Neuronal stem cell (in vitro differentiated cells): ENCODE results near the gene ZKSCAN4.

Experiments used
- DNase-seq: peaks from one replicate; pipeline ENCODE4 v3.0.0-alpha.2; 2013; ENCODE audit warnings: low spot score
- H2AFZ ChIP-seq: one replicate; pipeline ENCODE4 v1.6.1; 2013; ENCODE audit warnings: mild to moderate bottlenecking, low read length, inconsistent platforms
- H2AK5ac ChIP-seq: 2 replicates; pipeline ENCODE4 v1.6.1; 2013; ENCODE audit warnings: low read depth, mild to moderate bottlenecking, inconsistent platforms, low read length, moderate library complexity, mixed read lengths
- H2BK120ac ChIP-seq: 2 replicates; pipeline ENCODE4 v1.6.1; 2013; ENCODE audit warnings: low read depth, mild to moderate bottlenecking, inconsistent platforms, low read length, moderate library complexity, mixed read lengths
- H2BK12ac ChIP-seq: one replicate; pipeline ENCODE4 v1.6.1; 2013; ENCODE audit warnings: low read length, inconsistent platforms
- H2BK15ac ChIP-seq: 2 replicates; pipeline ENCODE4 v1.6.1; 2013; ENCODE audit warnings: mild to moderate bottlenecking, low read length, inconsistent platforms, mixed read lengths
- H2BK5ac ChIP-seq: one replicate; pipeline ENCODE4 v1.6.1; 2013; ENCODE audit warnings: inconsistent platforms, mild to moderate bottlenecking, low read length, moderate library complexity
- H3K14ac ChIP-seq: one replicate; pipeline ENCODE4 v1.6.1; 2013; ENCODE audit warnings: low read length, inconsistent platforms
- H3K18ac ChIP-seq: 2 replicates; pipeline ENCODE4 v1.6.1; 2013; ENCODE audit warnings: low read length, inconsistent platforms
- H3K23ac ChIP-seq: 2 replicates; pipeline ENCODE4 v1.6.1; 2013; ENCODE audit warnings: low read depth, mild to moderate bottlenecking, mixed read lengths, low read length, inconsistent platforms; ENCODE audit not compliant: poor library complexity
- H3K27ac ChIP-seq: replicated peaks from 3 replicates; pipeline ENCODE4 v1.5.1; 2013; ENCODE audit warnings: low read length, inconsistent platforms
- H3K27me3 ChIP-seq, 3 experiments: 2 replicates each; pipeline ENCODE4 v1.6.1; 2013; ENCODE audit warnings: low read length in 3 of 3, mild to moderate bottlenecking in 2 of 3, inconsistent platforms in 1 of 3, low read depth in 1 of 3, mixed read lengths in 1 of 3, moderate library complexity in 1 of 3; ENCODE audit not compliant: control insufficient read depth in 3 of 3, insufficient read depth in 3 of 3
- H3K36me3 ChIP-seq, 2 donors: replicated peaks in 1 of 2; 2 replicates each; pipeline ENCODE4 v1.6.1; 2013; ENCODE audit warnings: low read length in 2 of 2; ENCODE audit not compliant: control insufficient read depth in 2 of 2, insufficient read depth in 2 of 2
- H3K4ac ChIP-seq: 2 replicates; pipeline ENCODE4 v1.6.1; 2013; ENCODE audit warnings: inconsistent platforms, mild to moderate bottlenecking, low read length, moderate library complexity
- H3K4me1 ChIP-seq, 2 donors: 1 replicate in 1 of 2; 2 replicates in 1 of 2; pipeline ENCODE4 v1.6.1; 2013; ENCODE audit warnings: low read length in 2 of 2, low read depth in 1 of 2; ENCODE audit not compliant: control insufficient read depth in 2 of 2, insufficient read depth in 1 of 2
- H3K4me2 ChIP-seq: one replicate; pipeline ENCODE4 v1.6.1; 2013; ENCODE audit warnings: mild to moderate bottlenecking, low read length, inconsistent platforms; ENCODE audit not compliant: insufficient read depth, poor library complexity, severe bottlenecking
- H3K4me3 ChIP-seq, 2 donors: 2 replicates each; pipeline ENCODE4 v1.5.1; 2013; ENCODE audit warnings: low read length in 2 of 2, mild to moderate bottlenecking in 2 of 2, inconsistent platforms in 1 of 2, moderate library complexity in 1 of 2
- H3K79me1 ChIP-seq: one replicate; pipeline ENCODE4 v1.6.1; 2013; ENCODE audit warnings: low read depth, mild to moderate bottlenecking, inconsistent platforms, low read length, moderate library complexity
- H3K9ac ChIP-seq: one replicate; pipeline ENCODE4 v1.6.1; 2013; ENCODE audit warnings: mild to moderate bottlenecking, low read depth, low read length, inconsistent platforms; ENCODE audit not compliant: poor library complexity
- H3K9me3 ChIP-seq, 2 donors: replicated peaks in 1 of 2; 2 replicates each; pipeline versions ENCODE3 to v1.6.1; 2013; ENCODE audit warnings: low read length in 2 of 2, mild to moderate bottlenecking in 2 of 2, inconsistent platforms in 1 of 2, low read depth in 1 of 2, mixed read lengths in 1 of 2, moderate library complexity in 1 of 2; ENCODE audit not compliant: control insufficient read depth in 2 of 2, insufficient read depth in 1 of 2
- H4K8ac ChIP-seq: one replicate; pipeline ENCODE4 v1.6.1; 2013; ENCODE audit warnings: low read depth, mild to moderate bottlenecking, inconsistent platforms, low read length, moderate library complexity
- H4K91ac ChIP-seq: one replicate; pipeline ENCODE4 v1.6.1; 2013; ENCODE audit warnings: low read length, low read depth, mild to moderate bottlenecking, inconsistent platforms; ENCODE audit not compliant: poor library complexity
- WGBS, 2 donors: extraction: QIAGEN DNeasy Blood & Tissue Kit; methylation state at CpG; one replicate each; pipeline ENCODE4 v1.1.7; 2013; ENCODE audit warnings: missing lambda C conversion rate in 2 of 2, mixed read lengths in 1 of 2; ENCODE audit not compliant: insufficient read length in 2 of 2, insufficient replicate concordance in 1 of 2; ENCODE audit errors: extremely low coverage in 2 of 2; 5-methylcytosine and 5-hydroxymethylcytosine counted together

The ZKSCAN4 gene

DNA sequence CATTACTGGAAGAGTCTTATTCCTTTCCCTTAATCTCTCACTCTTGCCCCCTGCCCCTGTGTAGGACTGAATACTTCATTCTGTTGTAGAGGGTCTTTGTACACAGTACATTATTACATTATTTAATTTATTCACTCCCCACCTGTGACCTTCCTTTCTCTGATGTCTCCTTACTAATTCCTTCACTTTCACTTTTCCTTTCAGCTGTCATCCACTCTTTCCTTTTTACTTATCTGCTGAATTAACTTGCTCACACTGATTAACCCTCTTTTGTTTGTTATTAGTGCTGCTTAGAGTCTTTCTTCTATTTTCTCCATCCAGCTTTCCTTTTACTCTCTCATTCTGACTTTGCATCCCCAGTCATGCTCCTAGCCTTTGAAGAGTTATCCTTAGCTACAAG, 22.8 kb upstream of the ZKSCAN4 start:
- H3K79me1 ChIP-seq, result no peaks in the 10 kb centered on the region
- H3K9me3 ChIP-seq, result no peaks in the 10 kb centered on the region
- no peak overlapping the region for H4K8ac ChIP-seq
- peaks cover 15 to 72% of the 10 kb centered on the region in 2 donors for H3K36me3 ChIP-seq
- no peak overlapping the region for H2AFZ ChIP-seq
- no peak overlapping the region for H4K91ac ChIP-seq
- H3K4ac ChIP-seq, result no peak overlapping the region
- no peak overlapping the region for H3K4me3 ChIP-seq
- H3K4me1 ChIP-seq, result no peaks in the 10 kb centered on the region
- no peaks in the 10 kb centered on the region for H3K27me3 ChIP-seq
- H3K9ac ChIP-seq, result no peak overlapping the region
- no peak overlapping the region for H2BK5ac ChIP-seq
- H3K27ac ChIP-seq, result no peak overlapping the region
- H3K18ac ChIP-seq, result no peak overlapping the region
- H2BK120ac ChIP-seq, result no peak overlapping the region
- H3K23ac ChIP-seq, result no peak overlapping the region
- H2BK15ac ChIP-seq, result no peak overlapping the region
- no peak for DNase-seq
- H2BK12ac ChIP-seq, result no peak overlapping the region
- no peak overlapping the region for H2AK5ac ChIP-seq
- H3K14ac ChIP-seq, result no peak overlapping the region
- no peak overlapping the region for H3K4me2 ChIP-seq

- no peak overlapping the region for H3K9ac ChIP-seq
- no peak overlapping the region for H4K91ac ChIP-seq
- no peak overlapping the region for H3K18ac ChIP-seq
- H2BK5ac ChIP-seq, result no peak overlapping the region
- H3K36me3 ChIP-seq, result peaks cover 9 to 33% of the 10 kb centered on the region in 2 donors
- H3K27ac ChIP-seq, result no peak overlapping the region
- H3K23ac ChIP-seq, result no peak overlapping the region
- H4K8ac ChIP-seq, result no peak overlapping the region
- H2BK15ac ChIP-seq, result no peak overlapping the region
- H3K4me1 ChIP-seq, result peaks cover 0 to 2% of the 10 kb centered on the region in 2 donors
- H3K4me3 ChIP-seq, result no peak overlapping the region
- no peak overlapping the region for H2AK5ac ChIP-seq
- no peak overlapping the region for H3K14ac ChIP-seq
- H3K9me3 ChIP-seq, result no peaks in the 10 kb centered on the region
- no peak overlapping the region for H2BK120ac ChIP-seq
- H2BK12ac ChIP-seq, result no peak overlapping the region
- H2AFZ ChIP-seq, result no peak overlapping the region
- no peak overlapping the region for H3K4ac ChIP-seq
- DNase-seq, result no peak
- no peak overlapping the region for H3K4me2 ChIP-seq
- no peaks in the 10 kb centered on the region for H3K79me1 ChIP-seq
- no peaks in the 10 kb centered on the region for H3K27me3 ChIP-seq
These were observed 17.4 kb upstream of the ZKSCAN4 start for GRCh38 chr6:28269492-28269891.

DNA sequence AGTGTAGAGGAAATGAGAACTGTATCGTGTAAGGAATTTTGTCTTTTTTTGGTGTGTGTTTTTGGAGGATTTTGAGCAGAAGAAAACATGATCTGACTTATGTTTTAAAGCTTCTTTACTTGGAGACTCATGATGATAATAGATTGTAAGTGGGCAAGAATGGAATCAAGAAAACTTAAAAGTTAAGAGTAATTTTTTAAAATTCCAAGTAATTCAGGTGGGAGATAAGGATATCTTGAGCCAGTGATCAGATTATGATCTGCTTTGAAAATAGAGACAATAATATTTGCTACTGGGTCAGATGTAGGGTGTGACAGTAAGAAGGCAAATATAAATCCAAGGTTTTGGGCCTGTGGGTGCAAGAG, 15.6 kb upstream of the ZKSCAN4 start:
- no peak overlapping the region for H2BK120ac ChIP-seq
- no peak overlapping the region for H3K14ac ChIP-seq
- no peak overlapping the region for H2BK15ac ChIP-seq
- no peak overlapping the region for H4K91ac ChIP-seq
- WGBS, 2 donors, result 100% methylated on average over 1 of the region's 1 CpG; no CpG with 5 or more reads in 1 of the 2 donors
- H2AFZ ChIP-seq, result peak overlapping the region; percentile 95
- no peak overlapping the region for H3K23ac ChIP-seq
- H3K4me2 ChIP-seq, result peak overlapping the region; percentile 56
- H2AK5ac ChIP-seq, result no peak overlapping the region
- H3K18ac ChIP-seq, result no peak overlapping the region
- no peaks in the 10 kb centered on the region for H3K9me3 ChIP-seq
- H3K27ac ChIP-seq, result no peak overlapping the region
- no peak overlapping the region for H3K4ac ChIP-seq
- peaks cover 0 to 7% (median 0%) of the 10 kb centered on the region in 3 experiments for H3K27me3 ChIP-seq
- H3K36me3 ChIP-seq, result peaks cover 6 to 15% of the 10 kb centered on the region in 2 donors
- no peaks in the 10 kb centered on the region for H3K79me1 ChIP-seq
- no peak overlapping the region for H4K8ac ChIP-seq
- no peak for DNase-seq
- peaks cover 0 to 2% of the 10 kb centered on the region in 2 donors for H3K4me1 ChIP-seq
- no peak overlapping the region for H2BK5ac ChIP-seq
- H3K9ac ChIP-seq, result no peak overlapping the region
- no peak overlapping the region for H2BK12ac ChIP-seq
- peak overlapping the region; percentile 70 to 90 for H3K4me3 ChIP-seq

- H2BK5ac ChIP-seq, result no peak within 1 kb of the TSS
- no peaks in the 10 kb centered on the region for H3K9me3 ChIP-seq
- H3K4me2 ChIP-seq, result peak within 1 kb of the TSS; percentile 56
- peaks cover 0 to 10% (median 0%) of the 10 kb centered on the region in 3 experiments for H3K27me3 ChIP-seq
- no peak within 1 kb of the TSS for H3K4ac ChIP-seq
- peak within 1 kb of the TSS; percentile 92 for H3K9ac ChIP-seq
- peak; percentile 87 for DNase-seq
- H3K18ac ChIP-seq, result peak within 1 kb of the TSS; percentile 96
- H4K8ac ChIP-seq, result no peak within 1 kb of the TSS
- H3K36me3 ChIP-seq, result peaks cover 4 to 9% of the 10 kb centered on the region in 2 donors
- no peak within 1 kb of the TSS for H2BK120ac ChIP-seq
- H3K23ac ChIP-seq, result peak within 1 kb of the TSS; percentile 62
- H3K4me1 ChIP-seq, result peaks cover 0 to 2% of the 10 kb centered on the region in 2 donors
- no peak within 1 kb of the TSS for H4K91ac ChIP-seq
- no CpG with 5 or more reads among the region's 32 CpGs for WGBS, 2 donors
- no peak within 1 kb of the TSS for H3K14ac ChIP-seq
- no peak within 1 kb of the TSS for H2AK5ac ChIP-seq
- H2BK15ac ChIP-seq, result no peak within 1 kb of the TSS
- peak within 1 kb of the TSS; percentile 70 to 90 for H3K4me3 ChIP-seq
- H3K27ac ChIP-seq, result peak within 1 kb of the TSS; percentile 86
- H3K79me1 ChIP-seq, result no peaks in the 10 kb centered on the region
- peak within 1 kb of the TSS; percentile 95 for H2AFZ ChIP-seq
- no peak within 1 kb of the TSS for H2BK12ac ChIP-seq
These were observed 15.1 kb upstream of the ZKSCAN4 start, which contains the start of gene ZSCAN26 for GRCh38 chr6:28266962-28267694. Gene ZSCAN26 (plus strand): TSS chr6:28267143. CDS start chr6:28271920, 4,777 bp downstream.
